ENCODE data around the gene CCDC92.

GRCh38 chr12:123957196-123957595, 15.4 kb downstream of the CCDC92 start:
- TF ChIP-seq CTCF (IDR thresholded peaks at IDR 0.05; ENCODE audit: insufficient read depth, low read length, poor library complexity, severe bottlenecking) (no peak), EZH2phosphoT487 (conservative IDR thresholded peaks at IDR 0.05; ENCODE audit: low read length) (no peak)
